Fibroblast of mammary gland (primary cell): ENCODE measurements around the gene FYN.

Source experiments
- DNase-seq: peaks from one replicate; pipeline ENCODE4 v3.0.0-alpha.2; 2010; ENCODE audit warnings: low read depth
- H3K4me3 ChIP-seq: 2 replicates; pipeline ENCODE4 v1.5.1; 2011; ENCODE audit warnings: low read depth, mild to moderate bottlenecking, low read length, moderate library complexity; ENCODE audit not compliant: control insufficient read depth
- CTCF ChIP-seq: conservative IDR thresholded peaks from 2 replicates; pipeline ENCODE4 v1.5.1; 2011; ENCODE audit warnings: low read depth, low read length, inconsistent platforms; ENCODE audit not compliant: control insufficient read depth, insufficient read depth

Gene FYN

GRCh38 chr6:111696814-111697213, 176.4 kb downstream of the FYN start:
- no peak for TF ChIP-seq CTCF

GRCh38 chr6:111692327-111693164, 180.7 kb downstream of the FYN start:
- no peak for TF ChIP-seq CTCF
- H3K4me3 ChIP-seq: no peak overlapping the region
- DNase-seq: no peak

More at GRCh38 chr6:111696814-111697213, 176.4 kb downstream of the FYN start:
- DNase-seq: no peak
- no peak overlapping the region for H3K4me3 ChIP-seq

GRCh38 chr6:111691345-111692225, 181.7 kb downstream of the FYN start:
- H3K4me3 ChIP-seq: no peak overlapping the region
- no peak for TF ChIP-seq CTCF
- DNase-seq: peak; percentile 24

- no peak for DNase-seq
- H3K4me3 ChIP-seq: no peak overlapping the region
- TF ChIP-seq CTCF: no peak
These were observed 183.3 kb downstream of the FYN start for GRCh38 chr6:111689946-111690345.

- TF ChIP-seq CTCF: no peak
- no peak overlapping the region for H3K4me3 ChIP-seq
- no peak for DNase-seq
These were observed 183.8 kb downstream of the FYN start for GRCh38 chr6:111689419-111689818.

- no peak for DNase-seq
- H3K4me3 ChIP-seq: no peak overlapping the region
- TF ChIP-seq CTCF: no peak
These were observed 184.9 kb downstream of the FYN start for GRCh38 chr6:111688331-111688730.
